H9 (cell line): Measurements from ENCODE around the gene FAAH. TPM values are rescaled to one million over a fixed set of nuclear protein-coding genes. Genes with fewer than 3 reads are reported as not detected.

Source experiments
- DNase-seq: peaks from one replicate; pipeline ENCODE4 v3.0.0-alpha.2; 2017
- H2AFZ ChIP-seq: one replicate; pipeline ENCODE4 v1.6.1; 2013; ENCODE audit warnings: mild to moderate bottlenecking, low read length, control low read depth, moderate library complexity
- H2AK5ac ChIP-seq: 2 replicates; pipeline ENCODE4 v1.6.1; 2013; ENCODE audit warnings: low read length, control low read depth, mixed read lengths; ENCODE audit not compliant: insufficient read length
- H2BK120ac ChIP-seq: one replicate; pipeline ENCODE4 v1.6.1; 2013; ENCODE audit warnings: low read depth, mild to moderate bottlenecking, low read length, control low read depth, inconsistent platforms; ENCODE audit not compliant: poor library complexity, severe bottlenecking
- H2BK12ac ChIP-seq: 2 replicates; pipeline ENCODE4 v1.6.1; 2013; ENCODE audit warnings: low read length, control low read depth, mixed read lengths, low read depth; ENCODE audit not compliant: insufficient read length
- H2BK15ac ChIP-seq: 2 replicates; pipeline ENCODE4 v1.6.1; 2013; ENCODE audit warnings: low read depth, low read length, control low read depth
- H2BK20ac ChIP-seq: one replicate; pipeline ENCODE4 v1.6.1; 2013; ENCODE audit warnings: low read depth, mild to moderate bottlenecking, low read length, control low read depth, inconsistent platforms; ENCODE audit not compliant: poor library complexity, severe bottlenecking
- H2BK5ac ChIP-seq: 2 replicates; pipeline ENCODE4 v1.6.1; 2013; ENCODE audit warnings: low read length, control low read depth, mixed read lengths; ENCODE audit not compliant: insufficient read length
- H3K14ac ChIP-seq: 2 replicates; pipeline ENCODE4 v1.6.1; 2013; ENCODE audit warnings: low read length, control low read depth; ENCODE audit not compliant: insufficient read depth
- H3K18ac ChIP-seq: 2 replicates; pipeline ENCODE4 v1.6.1; 2013; ENCODE audit warnings: low read depth, mild to moderate bottlenecking, mixed read lengths, low read length, control low read depth; ENCODE audit not compliant: insufficient read length
- H3K23ac ChIP-seq: 2 replicates; pipeline ENCODE4 v1.6.1; 2013; ENCODE audit warnings: low read length, control low read depth, mixed read lengths, low read depth; ENCODE audit not compliant: insufficient read length
- H3K23me2 ChIP-seq: 2 replicates; pipeline ENCODE4 v1.6.1; 2013; ENCODE audit warnings: low read depth, mild to moderate bottlenecking, mixed read lengths, low read length, control low read depth; ENCODE audit not compliant: insufficient read length, poor library complexity, severe bottlenecking
- H3K27ac ChIP-seq: 2 replicates; pipeline ENCODE4 v1.5.1; 2013; ENCODE audit warnings: low read length, control low read depth, mixed read lengths, low read depth; ENCODE audit not compliant: insufficient read length
- H3K27me3 ChIP-seq: 2 replicates; pipeline ENCODE4 v1.6.1; 2013; ENCODE audit warnings: low read length, control low read depth, inconsistent platforms; ENCODE audit not compliant: insufficient read depth
- H3K4ac ChIP-seq: 2 replicates; pipeline ENCODE4 v1.6.1; 2013; ENCODE audit warnings: low read depth, mild to moderate bottlenecking, control low read depth, inconsistent platforms, low read length, moderate library complexity
- H3K4me1 ChIP-seq: 2 replicates; pipeline ENCODE4 v1.6.1; 2013; ENCODE audit warnings: low read length, control low read depth, inconsistent platforms; ENCODE audit not compliant: insufficient read depth
- H3K4me2 ChIP-seq: 2 replicates; pipeline ENCODE4 v1.6.1; 2013; ENCODE audit warnings: low read length, control low read depth, mixed read lengths; ENCODE audit not compliant: insufficient read length, insufficient read depth
- H3K56ac ChIP-seq: 2 replicates; pipeline ENCODE4 v1.6.1; 2013; ENCODE audit warnings: low read depth, mild to moderate bottlenecking, mixed read lengths, low read length, control low read depth; ENCODE audit not compliant: insufficient read length
- H3K79me1 ChIP-seq: 2 replicates; pipeline ENCODE4 v1.6.1; 2013; ENCODE audit warnings: low read depth, mild to moderate bottlenecking, moderate library complexity, low read length, control low read depth, inconsistent platforms; ENCODE audit not compliant: insufficient read depth, poor library complexity, severe bottlenecking
- H3K79me2 ChIP-seq: 2 replicates; pipeline ENCODE4 v1.6.1; 2013; ENCODE audit warnings: low read length, control low read depth, inconsistent platforms; ENCODE audit not compliant: insufficient read depth
- H3K9ac ChIP-seq: 2 replicates; pipeline ENCODE4 v1.6.1; 2013; ENCODE audit warnings: low read length, control low read depth, mixed read lengths; ENCODE audit not compliant: insufficient read length; ENCODE audit errors: extremely low read depth
- H3K9me3 ChIP-seq: one replicate; pipeline ENCODE4 v1.6.1; 2013; ENCODE audit warnings: low read depth, low read length, inconsistent platforms; ENCODE audit not compliant: control insufficient read depth
- H3T11ph ChIP-seq: one replicate; pipeline ENCODE4 v1.6.1; 2013; ENCODE audit warnings: mild to moderate bottlenecking, low read length, control low read depth, inconsistent platforms
- H4K20me1 ChIP-seq: one replicate; pipeline ENCODE4 v1.6.1; 2013; ENCODE audit not compliant: control insufficient read depth, insufficient read length, insufficient read depth
- H4K5ac ChIP-seq: 2 replicates; pipeline ENCODE4 v1.6.1; 2013; ENCODE audit warnings: low read depth, mild to moderate bottlenecking, mixed read lengths, low read length, control low read depth; ENCODE audit not compliant: insufficient read length
- H4K8ac ChIP-seq: replicated peaks from 2 replicates; pipeline ENCODE4 v1.6.1; 2013; ENCODE audit warnings: low read length, control low read depth, mixed read lengths, low read depth; ENCODE audit not compliant: insufficient read length
- H4K91ac ChIP-seq: 2 replicates; pipeline ENCODE4 v1.6.1; 2013; ENCODE audit warnings: low read depth, mild to moderate bottlenecking, moderate library complexity, mixed read lengths, low read length, control low read depth; ENCODE audit not compliant: insufficient read length
- H3K27ac Mint-ChIP-seq, 3 experiments: 2 replicates in 2 of 3; 3 replicates in 1 of 3; pipeline ENCODE4 v1.8.0; 2020 to 2021; ENCODE audit warnings: mixed read lengths in 3 of 3, mild to moderate bottlenecking in 1 of 3, moderate library complexity in 1 of 3
- H3K27me3 Mint-ChIP-seq: 2 replicates; pipeline ENCODE4 v1.8.0; 2021; ENCODE audit warnings: low read depth, mild to moderate bottlenecking, moderate library complexity, mixed read lengths
- H3K36me3 Mint-ChIP-seq, 3 experiments: 2 replicates in 2 of 3; 3 replicates in 1 of 3; pipeline ENCODE4 v1.8.0; 2020 to 2021; ENCODE audit warnings: low read depth in 3 of 3, mixed read lengths in 3 of 3; ENCODE audit not compliant: insufficient read depth in 1 of 3
- H3K4me1 Mint-ChIP-seq, 2 experiments: 2 replicates each; pipeline ENCODE4 v1.8.0; 2020; ENCODE audit warnings: mixed read lengths in 2 of 2
- H3K4me3 Mint-ChIP-seq, 2 experiments: 2 replicates in 1 of 2; 3 replicates in 1 of 2; pipeline ENCODE4 v1.8.0; 2020 to 2021; ENCODE audit warnings: mild to moderate bottlenecking in 2 of 2, mixed read lengths in 2 of 2, moderate library complexity in 1 of 2
- H3K9me3 Mint-ChIP-seq, 2 experiments: 2 replicates in 1 of 2; 3 replicates in 1 of 2; pipeline ENCODE4 v1.8.0; 2020; ENCODE audit warnings: mild to moderate bottlenecking in 2 of 2, mixed read lengths in 2 of 2, moderate library complexity in 1 of 2
- WGBS: extraction: QIAGEN DNeasy Blood & Tissue Kit; methylation state at CpG from one replicate; pipeline ENCODE4 v1.1.7; 2013; ENCODE audit warnings: missing lambda C conversion rate, low lambda C conversion rate, mixed read lengths; ENCODE audit not compliant: insufficient read length; ENCODE audit errors: extremely low coverage; 5-methylcytosine and 5-hydroxymethylcytosine counted together
- total RNA-seq: library from RNA; stranded (reverse); gene quantifications from 2 replicates; pipeline ENCODE4 v1.2.1, GENCODE V29; 2021
- TF ChIP-seq, protein P1 (sequence below): fragments of 200-600 bp; sonication (generic); conservative IDR thresholded peaks from 3 replicates; pipeline ENCODE4 v1.8.0; 2021; ENCODE audit warnings: antibody characterized with exemption, mild to moderate bottlenecking

Gene FAAH
- total RNA-seq, 1 experiment from 2014 or later, result 18.9 TPM

DNA sequence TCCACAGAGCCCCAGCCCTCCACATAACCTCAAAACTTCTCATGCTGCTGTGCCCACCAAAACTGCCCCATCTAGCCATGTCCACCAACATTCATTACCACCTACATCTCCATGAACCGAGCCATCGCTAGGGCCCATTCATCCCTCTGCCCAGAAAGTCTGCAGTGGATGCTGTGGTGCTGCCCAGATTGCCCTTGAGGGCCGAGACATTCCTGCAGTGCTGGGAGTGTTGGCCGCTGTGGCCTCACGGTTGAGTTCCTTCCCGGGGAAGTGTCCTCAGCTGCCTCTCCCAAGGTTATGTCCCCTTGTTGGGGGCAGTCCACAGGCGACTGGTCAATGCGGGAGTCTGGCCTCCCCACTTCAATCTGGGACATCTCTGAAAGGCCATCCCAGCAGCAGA, 65.2 kb downstream of the FAAH start:
- no peak overlapping the region for H2AK5ac ChIP-seq
- no peak overlapping the region for H3K27ac ChIP-seq
- H4K8ac ChIP-seq, result no peak overlapping the region
- H3K23ac ChIP-seq, result no peak overlapping the region
- no peak overlapping the region for H3K56ac ChIP-seq
- DNase-seq, result no peak
- no peaks in the 10 kb centered on the region for H3K9me3 ChIP-seq
- H4K91ac ChIP-seq, result no peak overlapping the region
- Mint-ChIP-seq H3K9me3 (peaks cover 0 to 3% of the 10 kb centered on the region in 2 experiments; a peak in 1 of 5 replicates), H3K4me3 (no peak overlapping the region; a peak in 1 of 5 replicates), H3K27ac (no peak overlapping the region), H3K4me1 (peaks cover 38 to 64% of the 10 kb centered on the region in 2 experiments), H3K36me3 (no peaks in the 10 kb centered on the region), H3K27me3 (peaks cover 98% of the 10 kb centered on the region)
- H3K4me2 ChIP-seq, result no peak overlapping the region
- H2BK15ac ChIP-seq, result no peak overlapping the region
- H4K5ac ChIP-seq, result no peak overlapping the region
- H2BK12ac ChIP-seq, result no peak overlapping the region
- TF ChIP-seq, protein P1, sequence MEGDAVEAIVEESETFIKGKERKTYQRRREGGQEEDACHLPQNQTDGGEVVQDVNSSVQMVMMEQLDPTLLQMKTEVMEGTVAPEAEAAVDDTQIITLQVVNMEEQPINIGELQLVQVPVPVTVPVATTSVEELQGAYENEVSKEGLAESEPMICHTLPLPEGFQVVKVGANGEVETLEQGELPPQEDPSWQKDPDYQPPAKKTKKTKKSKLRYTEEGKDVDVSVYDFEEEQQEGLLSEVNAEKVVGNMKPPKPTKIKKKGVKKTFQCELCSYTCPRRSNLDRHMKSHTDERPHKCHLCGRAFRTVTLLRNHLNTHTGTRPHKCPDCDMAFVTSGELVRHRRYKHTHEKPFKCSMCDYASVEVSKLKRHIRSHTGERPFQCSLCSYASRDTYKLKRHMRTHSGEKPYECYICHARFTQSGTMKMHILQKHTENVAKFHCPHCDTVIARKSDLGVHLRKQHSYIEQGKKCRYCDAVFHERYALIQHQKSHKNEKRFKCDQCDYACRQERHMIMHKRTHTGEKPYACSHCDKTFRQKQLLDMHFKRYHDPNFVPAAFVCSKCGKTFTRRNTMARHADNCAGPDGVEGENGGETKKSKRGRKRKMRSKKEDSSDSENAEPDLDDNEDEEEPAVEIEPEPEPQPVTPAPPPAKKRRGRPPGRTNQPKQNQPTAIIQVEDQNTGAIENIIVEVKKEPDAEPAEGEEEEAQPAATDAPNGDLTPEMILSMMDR, result no peak
- H3K18ac ChIP-seq, result no peak overlapping the region
- H3K4me1 ChIP-seq, result no peaks in the 10 kb centered on the region
- no peak overlapping the region for H3K4ac ChIP-seq
- no CpG with 5 or more reads among the region's 8 CpGs for WGBS
- no peaks in the 10 kb centered on the region for H3K79me1 ChIP-seq
- no peak overlapping the region for H3K9ac ChIP-seq
- H3T11ph ChIP-seq, result no peak overlapping the region
- H3K23me2 ChIP-seq, result no peaks in the 10 kb centered on the region
- no peak overlapping the region for H2AFZ ChIP-seq
- no peaks in the 10 kb centered on the region for H3K79me2 ChIP-seq
- peaks cover 2% of the 10 kb centered on the region; the same call in 1 of the 2 replicates for H3K27me3 ChIP-seq
- no peak overlapping the region for H3K14ac ChIP-seq
- H2BK20ac ChIP-seq, result no peak overlapping the region
- no peak overlapping the region for H2BK120ac ChIP-seq
- H2BK5ac ChIP-seq, result no peak overlapping the region
- H4K20me1 ChIP-seq, result no peaks in the 10 kb centered on the region
